Vagina (tissue), 2 donors: Measurements from ENCODE around the gene SH3BGRL2.

Experiments
- CTCF ChIP-seq, 3 experiments: fragments of 450-650 bp in 2 of 3; fragments of 200-600 bp in 1 of 3; sonication (generic) in 1 of 3; IDR thresholded peaks; one replicate each; pipeline ENCODE4 v1.5.1; 2017 to 2019; ENCODE audit warnings: antibody characterized with exemption in 3 of 3, mild to moderate bottlenecking in 2 of 3, moderate library complexity in 2 of 3
- POLR2A ChIP-seq, 2 donors: fragments of 450-650 bp; IDR thresholded peaks; one replicate each; pipeline ENCODE4 v1.6.1; 2017; ENCODE audit warnings: antibody characterized with exemption in 2 of 2, mild to moderate bottlenecking in 2 of 2, moderate library complexity in 2 of 2

- no peak for TF ChIP-seq POLR2A (IDR thresholded peaks at IDR 0.05)
- no peak for TF ChIP-seq CTCF (IDR thresholded peaks at IDR 0.05)
These were observed 119.7 kb downstream of the SH3BGRL2 start for GRCh38 chr6:79750806-79751205.
